HG03066 (cell line): Measurements from ENCODE around the gene GPC1.

Source experiments
- ATAC-seq: cut with Tn5 transposase; IDR thresholded peaks from one replicate; pipeline ENCODE4 v1.9.1; 2021; ENCODE audit warnings: low read depth; ENCODE audit not compliant: unreplicated experiment

The GPC1 gene

GRCh38 chr2:240453461-240454105 is 18.1 kb downstream of the GPC1 start:
- no peak for ATAC-seq

- no peak for ATAC-seq
Measured at GRCh38 chr2:240454106-240454901, 18.8 kb downstream of the GPC1 start.

GRCh38 chr2:240455272-240455646 is 19.8 kb downstream of the GPC1 start:
- ATAC-seq: no peak

- no peak for ATAC-seq
Measured at GRCh38 chr2:240455647-240456446, 20.4 kb downstream of the GPC1 start.

- no peak for ATAC-seq
Measured at GRCh38 chr2:240456447-240457222, 21.2 kb downstream of the GPC1 start.

- no peak for ATAC-seq
Measured at GRCh38 chr2:240457223-240458043, 22.0 kb downstream of the GPC1 start.

GRCh38 chr2:240458044-240458899 is 22.8 kb downstream of the GPC1 start:
- ATAC-seq: no peak

GRCh38 chr2:240458900-240459391 is 23.5 kb downstream of the GPC1 start:
- ATAC-seq: no peak

GRCh38 chr2:240459401-240460252 is 24.2 kb downstream of the GPC1 start:
- no peak for ATAC-seq

GRCh38 chr2:240460253-240460711 is 24.8 kb downstream of the GPC1 start:
- ATAC-seq: no peak

GRCh38 chr2:240460781-240461431 is 25.4 kb downstream of the GPC1 start:
- ATAC-seq: no peak

- no peak for ATAC-seq
Measured at GRCh38 chr2:240461471-240462072, 26.1 kb downstream of the GPC1 start.

- ATAC-seq: no peak
Measured at GRCh38 chr2:240462073-240462706, 26.7 kb downstream of the GPC1 start.

- no peak for ATAC-seq
Measured at GRCh38 chr2:240462707-240463273, 27.3 kb downstream of the GPC1 start.

GRCh38 chr2:240463274-240463865 is 27.9 kb downstream of the GPC1 start:
- no peak for ATAC-seq
